Aorta (tissue), 5 donors: Measurements from ENCODE around the gene IL36B. TPM values are rescaled to one million over a fixed set of nuclear protein-coding genes. Genes with fewer than 3 reads are reported as not detected.

ENCODE experiments used
- ATAC-seq: fragments of 200-7000 bp; cut with Tn5 transposase; one replicate; pipeline ENCODE4 v1.9.1; 2022; ENCODE audit warnings: moderate library complexity; ENCODE audit not compliant: low FRiP score
- DNase-seq, 2 donors: peaks; one replicate each; pipeline ENCODE4 v3.0.0-alpha.2; 2020
- H3K27ac ChIP-seq, 2 donors: one replicate each; pipeline ENCODE4 v1.5.1; 2013; ENCODE audit warnings: low read length in 2 of 2, mild to moderate bottlenecking in 2 of 2, moderate library complexity in 2 of 2, control low read depth in 1 of 2, inconsistent platforms in 1 of 2, low read depth in 1 of 2
- H3K27me3 ChIP-seq, 2 donors: one replicate each; pipeline ENCODE4 v1.6.1; 2013; ENCODE audit warnings: control low read depth in 1 of 2, low read length in 1 of 2, mild to moderate bottlenecking in 1 of 2, moderate library complexity in 1 of 2; ENCODE audit not compliant: insufficient read depth in 2 of 2, control insufficient read depth in 1 of 2
- H3K36me3 ChIP-seq, 2 donors: one replicate each; pipeline ENCODE4 v1.6.1; 2013; ENCODE audit warnings: control low read depth in 1 of 2, low read length in 1 of 2, mild to moderate bottlenecking in 1 of 2; ENCODE audit not compliant: insufficient read depth in 2 of 2, control insufficient read depth in 1 of 2
- H3K4me1 ChIP-seq, 2 donors: one replicate each; pipeline ENCODE4 v1.6.1; 2013; ENCODE audit warnings: low read length in 2 of 2, control low read depth in 1 of 2, mild to moderate bottlenecking in 1 of 2, moderate library complexity in 1 of 2; ENCODE audit not compliant: insufficient read depth in 2 of 2, control insufficient read depth in 1 of 2
- H3K4me3 ChIP-seq, 2 donors: one replicate each; pipeline ENCODE4 v1.5.1; 2013; ENCODE audit warnings: low read length in 2 of 2, control low read depth in 1 of 2, mild to moderate bottlenecking in 1 of 2
- H3K9me3 ChIP-seq: one replicate; pipeline ENCODE4 v1.6.1; 2013; ENCODE audit warnings: mild to moderate bottlenecking, low read length; ENCODE audit not compliant: control insufficient read depth
- WGBS, 2 donors: extraction: QIAGEN DNeasy Blood & Tissue Kit; methylation state at CpG; one replicate each; pipeline ENCODE4 v1.1.7; 2013; 5-methylcytosine and 5-hydroxymethylcytosine counted together
- intact Hi-C, 2 donors: fragments of 100-400 bp; cut with DNase I; formaldehyde crosslinking; loops; one replicate each; pipeline versions ENCODE4 v1.14.2 to v1.15.0; 2022
- polyA plus RNA-seq, 2 donors: library from polyadenylated mRNA; stranded (reverse); fragments of 200-250 nt; gene quantifications; one replicate each; pipeline ENCODE4 v1.2.3, GENCODE V29; 2013
- total RNA-seq, 2 donors: library from RNA; stranded (reverse); fragmentation: NEBNext Ultra II Directional; extraction: Animal tissue kit (Norgen Biotek cat#: 25700); gene quantifications; one replicate each; pipeline ENCODE4 v1.2.1, GENCODE V29; 2021
- donor health status: healthy with polysubstance abuse.
- donor health status: Bipolar disorder and iron deficiency.
- donor health status: DM: no; HTN: no; CAD: no.
- donor health status: DM: no; HTN: no; CAD: no.
- donor health status: DM: yes; HTN: yes; CAD: no.

IL36B gene
- total and polyA plus RNA-seq, 4 donors, result not detected

- Histone ChIP-seq H3K27me3 (peaks cover 0 to 1% of the 10 kb centered on the region in 2 donors), H3K27ac (no peak overlapping the region), H3K36me3 (no peaks in the 10 kb centered on the region), H3K4me1 (no peaks in the 10 kb centered on the region), H3K4me3 (no peak overlapping the region), H3K9me3 (peaks cover 1% of the 10 kb centered on the region)
- ATAC-seq, result no peak
- WGBS, 2 donors, result 66 to 80% methylated on average over 4 of the region's 4 CpGs
- intact Hi-C loops, result no loop called here
- no peak for DNase-seq
These were observed 38.7 kb upstream of the IL36B start for GRCh38 chr2:113091231-113091896.

- ATAC-seq (no peak), DNase-seq (no peak)
- Histone ChIP-seq H3K36me3 (no peaks in the 10 kb centered on the region), H3K27me3 (peaks cover 0 to 1% of the 10 kb centered on the region in 2 donors), H3K27ac (no peak overlapping the region), H3K4me3 (no peak overlapping the region), H3K9me3 (peaks cover 1% of the 10 kb centered on the region), H3K4me1 (no peaks in the 10 kb centered on the region)
- intact Hi-C loops, result no loop called here
These were observed 37.2 kb upstream of the IL36B start for GRCh38 chr2:113089916-113090315.

GRCh38 chr2:113088213-113088992, 35.7 kb upstream of the IL36B start:
- Histone ChIP-seq H3K9me3 (peaks cover 2% of the 10 kb centered on the region), H3K4me3 (no peak overlapping the region), H3K36me3 (no peaks in the 10 kb centered on the region), H3K4me1 (no peaks in the 10 kb centered on the region), H3K27me3 (peaks cover 0 to 1% of the 10 kb centered on the region in 2 donors), H3K27ac (no peak overlapping the region)
- intact Hi-C loops, result no loop called here
- DNase-seq, result no peak
- ATAC-seq, result no peak

DNA sequence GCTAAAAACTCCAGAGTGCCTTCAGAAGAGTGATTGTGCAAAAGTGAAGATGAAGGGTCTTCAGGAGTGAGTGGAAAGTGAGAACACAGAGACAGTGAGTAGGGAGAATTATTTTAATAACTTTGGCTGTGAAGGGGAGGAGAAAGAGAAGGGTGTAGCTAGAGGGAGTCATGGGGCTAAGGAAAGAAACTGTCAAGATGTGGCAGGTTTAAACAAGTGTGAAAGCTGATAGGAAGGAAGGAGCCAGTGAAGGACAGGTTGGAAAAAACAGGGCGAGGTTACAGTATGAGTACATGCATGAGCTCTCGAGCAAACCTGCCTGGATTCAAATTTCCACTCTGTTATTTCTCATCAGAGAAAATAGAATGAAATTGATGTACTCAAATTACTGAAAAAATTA, 32.9 kb upstream of the IL36B start:
- WGBS, 2 donors, result 73 to 81% methylated on average over 2 of the region's 2 CpGs
- intact Hi-C loops, result no loop called here

DNA sequence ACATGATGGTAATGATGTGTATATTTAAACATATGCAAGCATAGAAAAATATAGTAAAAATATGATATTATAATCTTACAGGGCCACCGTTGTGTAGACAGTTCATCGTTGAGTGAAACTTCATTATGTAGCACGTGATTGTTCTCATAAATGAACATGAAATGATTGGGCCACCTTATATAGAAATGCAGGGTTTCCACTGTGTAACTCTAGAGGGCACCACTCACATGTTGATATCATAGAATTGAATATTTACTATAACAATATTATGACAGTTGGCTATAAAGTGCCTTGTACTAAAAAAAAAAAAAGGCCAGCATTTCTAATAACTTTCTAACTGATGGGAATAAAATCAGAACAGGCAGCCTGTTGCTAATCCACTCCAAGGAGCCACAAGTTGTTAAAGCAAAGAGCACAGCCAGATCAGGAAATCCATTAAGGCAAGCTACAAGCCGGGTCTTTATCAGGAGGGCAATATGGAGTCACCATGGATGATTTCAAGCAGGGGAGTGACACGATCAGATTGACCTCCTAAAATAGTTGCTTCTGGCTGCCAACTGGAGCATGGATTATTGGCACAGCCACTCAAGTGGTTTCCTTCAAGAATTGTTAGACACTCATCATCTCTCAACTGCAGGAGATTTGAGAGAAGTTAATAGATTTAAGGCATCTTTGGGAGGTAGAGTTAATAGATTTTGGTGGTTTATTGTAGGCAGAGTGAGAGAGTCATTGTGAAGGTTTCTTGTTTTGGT, 31.8 kb upstream of the IL36B start:
- Histone ChIP-seq H3K4me1 (no peaks in the 10 kb centered on the region), H3K36me3 (no peaks in the 10 kb centered on the region), H3K9me3 (peaks cover 3% of the 10 kb centered on the region), H3K27me3 (peaks cover 0 to 1% of the 10 kb centered on the region in 2 donors), H3K4me3 (no peak overlapping the region), H3K27ac (no peak overlapping the region)
- DNase-seq (no peak), ATAC-seq (no peak)
- WGBS, 2 donors, result 55 to 57% methylated on average over 5 of the region's 5 CpGs
- intact Hi-C loops, result no loop called here

More for the DNA sequence above, 32.9 kb upstream of the IL36B start:
- no peak overlapping the region for H3K27ac ChIP-seq
- no peak for ATAC-seq
- H3K36me3 ChIP-seq, result no peaks in the 10 kb centered on the region
- peaks cover 3% of the 10 kb centered on the region for H3K9me3 ChIP-seq
- peaks cover 0 to 1% of the 10 kb centered on the region in 2 donors for H3K27me3 ChIP-seq
- no peak overlapping the region for H3K4me3 ChIP-seq
- no peaks in the 10 kb centered on the region for H3K4me1 ChIP-seq
- DNase-seq, result no peak

DNA sequence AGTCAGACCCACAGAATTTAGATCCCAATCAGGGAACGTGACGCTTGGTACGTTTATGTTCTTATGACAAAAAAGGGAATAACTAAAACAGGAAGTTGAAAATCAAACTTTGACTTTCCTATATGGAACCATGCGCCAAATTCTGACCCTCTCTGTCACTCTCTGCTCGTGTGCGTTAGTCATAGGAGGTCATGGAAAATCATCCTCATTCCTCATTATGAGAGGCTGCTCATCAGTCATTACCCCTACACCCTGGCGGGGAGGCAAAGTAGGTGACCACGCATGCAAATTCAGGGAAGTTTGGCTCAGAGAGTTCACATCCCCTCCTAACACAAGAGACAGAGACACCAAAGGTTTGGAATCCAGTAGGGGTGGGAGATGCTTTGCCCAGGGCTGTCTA, 30.6 kb upstream of the IL36B start:
- no peaks in the 10 kb centered on the region for H3K4me1 ChIP-seq
- no peak for DNase-seq
- H3K27me3 ChIP-seq, result no peaks in the 10 kb centered on the region
- intact Hi-C loops, result no loop called here
- WGBS, 2 donors, result 48 to 57% methylated on average over 8 of the region's 8 CpGs
- no peak overlapping the region for H3K27ac ChIP-seq
- H3K4me3 ChIP-seq, result no peak overlapping the region
- no peak for ATAC-seq
- no peaks in the 10 kb centered on the region for H3K36me3 ChIP-seq
- peaks cover 3% of the 10 kb centered on the region for H3K9me3 ChIP-seq

DNA sequence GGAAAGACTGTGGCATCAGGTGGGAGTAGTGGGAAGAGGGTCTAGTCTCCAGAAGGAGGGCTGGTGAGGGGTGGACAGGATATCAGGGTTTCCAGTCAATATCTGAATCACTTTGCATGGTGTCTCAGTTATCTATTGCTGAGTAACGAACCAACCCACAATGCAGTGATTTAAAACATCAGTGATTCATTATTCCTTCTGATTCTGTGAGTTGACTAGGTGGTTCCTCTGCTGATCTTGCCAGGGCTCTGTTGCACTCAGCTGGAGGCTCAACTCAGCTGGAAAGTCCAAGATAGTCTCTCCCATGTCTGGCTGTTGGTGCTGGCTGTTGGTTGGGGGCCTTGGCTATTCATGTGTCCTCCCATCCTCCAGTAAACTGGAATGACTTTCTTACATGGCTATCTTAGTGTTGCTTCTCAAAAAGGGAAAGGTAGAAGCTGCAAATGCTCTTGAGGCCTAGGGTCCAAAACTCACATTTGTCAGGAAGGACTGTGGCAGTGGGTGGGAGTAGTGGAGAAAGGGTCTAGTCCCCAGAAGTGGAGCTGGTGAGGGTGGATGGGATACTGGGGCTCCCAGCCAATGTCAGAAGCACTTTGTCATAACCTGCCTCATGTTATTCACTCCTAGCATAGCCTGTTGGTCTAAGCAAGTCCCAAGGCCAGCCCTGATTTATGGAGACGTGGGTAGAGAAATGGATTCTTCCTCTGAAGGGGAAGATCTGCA, 29.0 kb upstream of the IL36B start:
- intact Hi-C loops, result no loop called here
- Histone ChIP-seq H3K4me3 (no peak overlapping the region), H3K9me3 (peaks cover 2% of the 10 kb centered on the region), H3K4me1 (no peaks in the 10 kb centered on the region), H3K27ac (no peak overlapping the region), H3K36me3 (no peaks in the 10 kb centered on the region), H3K27me3 (no peaks in the 10 kb centered on the region)
- ATAC-seq (no peak), DNase-seq (no peak)
- 75 to 77% methylated on average over 2 of the region's 2 CpGs for WGBS, 2 donors

DNA sequence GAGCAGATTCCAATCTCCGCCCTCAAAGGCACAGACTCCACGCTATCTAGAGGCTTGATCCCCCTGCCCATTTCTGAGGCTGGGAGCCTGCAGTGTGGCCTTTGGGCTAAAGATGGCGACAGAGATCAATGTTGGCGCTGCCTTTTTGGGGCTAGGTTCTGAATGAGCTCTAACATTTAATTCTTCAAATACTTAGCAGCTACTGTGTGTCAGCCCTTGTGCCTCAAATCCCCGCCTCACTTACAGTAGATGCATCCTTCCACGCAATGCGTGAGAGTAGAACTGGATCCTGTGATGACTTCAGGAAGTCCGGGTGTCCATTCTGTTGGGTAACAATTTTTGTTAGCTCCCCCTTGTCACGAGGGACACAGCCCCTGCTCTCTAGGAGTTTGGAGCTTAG, 27.5 kb upstream of the IL36B start:
- WGBS, 2 donors, result 28 to 35% methylated on average over 9 of the region's 9 CpGs
- H3K36me3 ChIP-seq, result no peaks in the 10 kb centered on the region
- peak; percentile 52 for ATAC-seq

More for the DNA sequence above, 27.5 kb upstream of the IL36B start:
- no peak overlapping the region for H3K4me3 ChIP-seq
- intact Hi-C loops, result no loop called here
- H3K4me1 ChIP-seq, result no peaks in the 10 kb centered on the region
- H3K27me3 ChIP-seq, result no peaks in the 10 kb centered on the region
- peaks cover 2% of the 10 kb centered on the region for H3K9me3 ChIP-seq
- no peak for DNase-seq
- H3K27ac ChIP-seq, result no peak overlapping the region
